CD14-positive monocyte (primary cell): ENCODE measurements around the gene PREX1. TPM values are rescaled to one million over a fixed set of nuclear protein-coding genes. Genes with fewer than 3 reads are reported as not detected.

Source experiments
- DNase-seq, 3 donors: peaks; one replicate each; pipeline ENCODE4 v3.0.0-alpha.2; 2011 to 2022
- H2AFZ ChIP-seq: 2 replicates; pipeline ENCODE4 v1.6.0; 2012; ENCODE audit warnings: mild to moderate bottlenecking, low read depth, low read length, inconsistent platforms; ENCODE audit not compliant: insufficient read depth, poor library complexity, severe bottlenecking
- H3K27ac ChIP-seq, 2 donors: 1 replicate in 1 of 2; 2 replicates in 1 of 2; pipeline ENCODE4 v1.5.1; 2012 to 2013; ENCODE audit warnings: low read length in 2 of 2, control low read depth in 1 of 2, inconsistent platforms in 1 of 2, low read depth in 1 of 2, mild to moderate bottlenecking in 1 of 2
- H3K27me3 ChIP-seq, 2 donors: one replicate each; pipeline versions ENCODE4 v1.6.0 to v1.6.1; 2011 to 2013; ENCODE audit warnings: low read length in 2 of 2; ENCODE audit not compliant: control insufficient read depth in 2 of 2, insufficient read depth in 2 of 2
- H3K36me3 ChIP-seq, 2 donors: replicated peaks in 1 of 2; 1 replicate in 1 of 2; 2 replicates in 1 of 2; pipeline versions ENCODE4 v1.5.1 to v1.6.1; 2012 to 2013; ENCODE audit warnings: low read length in 2 of 2, control low read depth in 1 of 2, inconsistent platforms in 1 of 2, mild to moderate bottlenecking in 1 of 2; ENCODE audit not compliant: insufficient read depth in 2 of 2, control insufficient read depth in 1 of 2
- H3K4me1 ChIP-seq, 2 donors: 1 replicate in 1 of 2; 2 replicates in 1 of 2; pipeline versions ENCODE4 v1.5.1 to v1.6.1; 2012 to 2013; ENCODE audit warnings: low read length in 2 of 2, control low read depth in 1 of 2, inconsistent platforms in 1 of 2, mild to moderate bottlenecking in 1 of 2, moderate library complexity in 1 of 2; ENCODE audit not compliant: insufficient read depth in 2 of 2, control insufficient read depth in 1 of 2
- H3K4me2 ChIP-seq: replicated peaks from 2 replicates; pipeline ENCODE3; 2012; ENCODE audit warnings: low read length, moderate library complexity, mild to moderate bottlenecking; ENCODE audit not compliant: poor library complexity, severe bottlenecking; ENCODE audit errors: extremely low read depth
- H3K4me3 ChIP-seq, 3 experiments: fragments of 200-600 bp in 1 of 3; sonication (generic) in 1 of 3; replicated peaks in 1 of 3; 1 replicate in 2 of 3; 2 replicates in 1 of 3; pipeline ENCODE4 v1.5.1; 2011 to 2013; ENCODE audit warnings: low read length in 3 of 3, mild to moderate bottlenecking in 3 of 3, control low read depth in 2 of 3, low read depth in 2 of 3, inconsistent platforms in 1 of 3, moderate library complexity in 1 of 3
- H3K79me2 ChIP-seq: 2 replicates; pipeline ENCODE4 v1.6.0; 2012; ENCODE audit warnings: mild to moderate bottlenecking, control low read depth, inconsistent platforms, low read length, moderate library complexity; ENCODE audit not compliant: insufficient read depth
- H3K9ac ChIP-seq: 2 replicates; pipeline ENCODE4 v1.6.0; 2017; ENCODE audit warnings: low read length, mild to moderate bottlenecking; ENCODE audit not compliant: insufficient read depth, poor library complexity, severe bottlenecking
- H3K9me3 ChIP-seq, 2 donors: replicated peaks in 1 of 2; 1 replicate in 1 of 2; 2 replicates in 1 of 2; pipeline versions ENCODE4 v1.5.1 to v1.6.1; 2012 to 2013; ENCODE audit warnings: low read length in 2 of 2, control low read depth in 1 of 2; ENCODE audit not compliant: control insufficient read depth in 1 of 2, insufficient read depth in 1 of 2
- H4K20me1 ChIP-seq: 2 replicates; pipeline ENCODE4 v1.6.0; 2012; ENCODE audit warnings: mild to moderate bottlenecking, low read length, control low read depth, moderate library complexity; ENCODE audit not compliant: insufficient read depth
- H3K27ac Mint-ChIP-seq, 7 donors: one replicate each; pipeline ENCODE4 v1.8.0; 2020; ENCODE audit warnings: mild to moderate bottlenecking in 7 of 7, mixed read lengths in 7 of 7, moderate library complexity in 6 of 7, inconsistent platforms in 2 of 7
- H3K27me3 Mint-ChIP-seq, 3 donors: one replicate each; pipeline ENCODE4 v1.8.0; 2021 to 2022; ENCODE audit warnings: low read depth in 3 of 3, mild to moderate bottlenecking in 3 of 3, mixed read lengths in 3 of 3, moderate library complexity in 3 of 3, inconsistent platforms in 1 of 3
- H3K36me3 Mint-ChIP-seq, 2 donors: one replicate each; pipeline ENCODE4 v1.8.0; 2020; ENCODE audit warnings: mixed read lengths in 2 of 2, inconsistent platforms in 1 of 2, mild to moderate bottlenecking in 1 of 2
- H3K4me1 Mint-ChIP-seq: one replicate; pipeline ENCODE4 v1.8.0; 2020; ENCODE audit warnings: mild to moderate bottlenecking, mixed read lengths
- H3K4me3 Mint-ChIP-seq, 2 donors: one replicate each; pipeline ENCODE4 v1.8.0; 2020; ENCODE audit warnings: mild to moderate bottlenecking in 2 of 2, mixed read lengths in 2 of 2, moderate library complexity in 1 of 2
- H3K9me3 Mint-ChIP-seq, 7 donors: one replicate each; pipeline ENCODE4 v1.8.0; 2020 to 2022; ENCODE audit warnings: mixed read lengths in 7 of 7, mild to moderate bottlenecking in 6 of 7, moderate library complexity in 6 of 7, inconsistent platforms in 2 of 7
- WGBS: methylation state at CpG from one replicate; pipeline ENCODE4 v1.1.5; 2013; ENCODE audit warnings: missing lambda C conversion rate; ENCODE audit not compliant: insufficient coverage; 5-methylcytosine and 5-hydroxymethylcytosine counted together
- intact Hi-C, 2 donors: fragments of 100-400 bp; cut with micrococcal nuclease; formaldehyde crosslinking; loops; one replicate each; pipeline versions ENCODE4 v1.15.0 to v1.15.1; 2023
- polyA plus RNA-seq, 3 donors: library from polyadenylated mRNA; depleted of rRNA in 1 of 3; unstranded in 2 of 3; stranded (reverse) in 1 of 3; fragments of 300-500 nt in 2 of 3; fragments of >200 nt in 1 of 3; fragmentation: Illumina TruSeq in 2 of 3; gene quantifications; 1 replicate in 2 of 3; 2 replicates in 1 of 3; pipeline ENCODE4 v1.2.3, GENCODE V29; 2012 to 2021
- TF ChIP-seq, protein P1 (sequence below): fragments of 200-600 bp; IDR thresholded peaks from one replicate; pipeline ENCODE4 v1.8.0; 2022; ENCODE audit warnings: antibody characterized with exemption, mild to moderate bottlenecking

PREX1 gene
- polyA plus RNA-seq, 3 donors = 24.3 to 114 (median 27.5) TPM

DNA sequence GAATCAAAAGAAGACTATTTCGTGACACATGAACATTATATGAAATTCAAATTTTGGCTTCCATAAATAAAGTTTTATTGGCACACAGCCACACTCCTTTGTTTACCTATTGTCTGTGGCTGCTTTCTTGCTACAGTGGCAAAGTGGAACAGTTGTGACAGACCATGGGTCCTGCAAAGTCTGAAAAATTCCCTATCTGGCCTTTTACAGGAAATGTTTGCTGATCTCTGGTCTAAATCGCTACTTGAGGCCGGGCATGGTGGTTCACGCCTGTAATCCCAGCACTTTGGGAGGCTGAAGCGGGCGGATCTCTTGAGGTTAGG, 23.1 kb upstream of the PREX1 start:
- Histone ChIP-seq H3K27ac (no peak overlapping the region), H3K9me3 (no peaks in the 10 kb centered on the region), H3K9ac (no peak overlapping the region), H3K79me2 (no peaks in the 10 kb centered on the region), H3K4me1 (peaks cover 13 to 19% of the 10 kb centered on the region in 2 donors), H2AFZ (no peak overlapping the region), H3K4me3 (no peak overlapping the region), H3K4me2 (no peak overlapping the region), H3K36me3 (no peaks in the 10 kb centered on the region), H3K27me3 (no peaks in the 10 kb centered on the region), H4K20me1 (no peaks in the 10 kb centered on the region)
- DNase-seq = no peak
- whole genome bisulfite sequencing = 100% methylated on average over 2 of the region's 6 CpGs
- Mint-ChIP-seq H3K4me3 (no peak overlapping the region), H3K27ac (peak overlapping the region in 1 of 7 donors; percentile 54), H3K9me3 (peaks cover 3 to 17% (median 7%) of the 10 kb centered on the region in 7 donors), H3K4me1 (peaks cover 33% of the 10 kb centered on the region), H3K27me3 (peaks cover 0 to 2% (median 0%) of the 10 kb centered on the region in 3 donors), H3K36me3 (peaks cover 0 to 4% of the 10 kb centered on the region in 2 donors)
- TF ChIP-seq, protein P1, sequence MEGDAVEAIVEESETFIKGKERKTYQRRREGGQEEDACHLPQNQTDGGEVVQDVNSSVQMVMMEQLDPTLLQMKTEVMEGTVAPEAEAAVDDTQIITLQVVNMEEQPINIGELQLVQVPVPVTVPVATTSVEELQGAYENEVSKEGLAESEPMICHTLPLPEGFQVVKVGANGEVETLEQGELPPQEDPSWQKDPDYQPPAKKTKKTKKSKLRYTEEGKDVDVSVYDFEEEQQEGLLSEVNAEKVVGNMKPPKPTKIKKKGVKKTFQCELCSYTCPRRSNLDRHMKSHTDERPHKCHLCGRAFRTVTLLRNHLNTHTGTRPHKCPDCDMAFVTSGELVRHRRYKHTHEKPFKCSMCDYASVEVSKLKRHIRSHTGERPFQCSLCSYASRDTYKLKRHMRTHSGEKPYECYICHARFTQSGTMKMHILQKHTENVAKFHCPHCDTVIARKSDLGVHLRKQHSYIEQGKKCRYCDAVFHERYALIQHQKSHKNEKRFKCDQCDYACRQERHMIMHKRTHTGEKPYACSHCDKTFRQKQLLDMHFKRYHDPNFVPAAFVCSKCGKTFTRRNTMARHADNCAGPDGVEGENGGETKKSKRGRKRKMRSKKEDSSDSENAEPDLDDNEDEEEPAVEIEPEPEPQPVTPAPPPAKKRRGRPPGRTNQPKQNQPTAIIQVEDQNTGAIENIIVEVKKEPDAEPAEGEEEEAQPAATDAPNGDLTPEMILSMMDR = no peak
- intact Hi-C loops = no loop called here

DNA sequence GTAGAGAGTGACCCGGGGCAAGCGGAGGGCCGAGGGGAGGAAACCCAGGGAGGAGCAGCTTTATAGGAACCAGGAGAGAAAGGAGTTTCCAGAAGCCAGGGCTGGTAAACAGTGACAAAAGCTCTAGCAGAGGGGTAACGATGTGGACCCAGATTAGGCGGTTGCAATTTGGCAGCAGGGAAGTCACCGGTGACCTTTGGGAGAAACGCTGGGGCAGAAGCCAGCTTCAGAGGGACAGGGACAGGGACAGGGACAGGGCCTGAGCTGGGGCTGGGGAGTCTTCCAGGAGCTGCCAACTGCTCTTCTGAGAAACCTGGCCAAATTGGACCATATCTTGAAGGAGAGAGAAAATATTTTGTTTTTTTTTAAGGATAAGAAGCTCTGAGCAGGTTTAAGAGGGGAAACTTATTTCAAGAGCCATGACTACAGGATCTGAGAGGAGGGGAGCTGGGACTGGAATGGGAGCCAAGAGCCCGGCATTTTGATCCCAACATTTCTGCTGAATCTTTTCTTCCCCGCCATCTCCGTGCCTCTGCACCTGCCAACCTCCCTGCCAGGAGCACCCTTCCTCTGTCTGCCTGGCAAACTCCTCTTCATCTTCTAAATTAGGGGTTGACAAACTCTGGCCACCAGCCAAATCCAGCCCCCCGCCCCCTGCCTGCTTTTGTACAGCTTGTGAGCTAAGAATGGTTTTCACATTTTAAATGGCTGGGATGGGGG, 22.6 kb upstream of the PREX1 start:
- H3K27ac ChIP-seq = no peak overlapping the region
- H2AFZ ChIP-seq = no peak overlapping the region
- peaks cover 0 to 4% of the 10 kb centered on the region in 2 donors for H3K36me3 Mint-ChIP-seq
- H3K9me3 Mint-ChIP-seq = peaks cover 3 to 15% (median 7%) of the 10 kb centered on the region in 7 donors
- TF ChIP-seq, protein P1 = no peak
- no peak overlapping the region for H3K4me2 ChIP-seq
- H3K4me1 ChIP-seq = peaks cover 15 to 22% of the 10 kb centered on the region in 2 donors
- DNase-seq = no peak
- no peak overlapping the region for H3K27ac Mint-ChIP-seq
- 96% methylated on average over 9 of the region's 11 CpGs for WGBS
- H3K27me3 ChIP-seq = no peaks in the 10 kb centered on the region
- H3K27me3 Mint-ChIP-seq = peaks cover 0 to 3% (median 0%) of the 10 kb centered on the region in 3 donors
- H4K20me1 ChIP-seq = no peaks in the 10 kb centered on the region
- H3K4me1 Mint-ChIP-seq = peaks cover 36% of the 10 kb centered on the region
- H3K9me3 ChIP-seq = no peaks in the 10 kb centered on the region
- H3K9ac ChIP-seq = no peak overlapping the region
- H3K4me3 Mint-ChIP-seq = no peak overlapping the region
- no peak overlapping the region for H3K4me3 ChIP-seq
- H3K79me2 ChIP-seq = no peaks in the 10 kb centered on the region
- intact Hi-C loops = no loop called here
- H3K36me3 ChIP-seq = no peaks in the 10 kb centered on the region
